Fibroblast of villous mesenchyme (primary cell): ENCODE data around the gene HTR5A. TPM values are rescaled to one million over a fixed set of nuclear protein-coding genes. Genes with fewer than 3 reads are reported as not detected.

Experiments
- DNase-seq: peaks from one replicate; pipeline ENCODE4 v3.0.0-alpha.2; 2010; ENCODE audit warnings: low read depth
- H3K4me3 ChIP-seq: 2 replicates; pipeline ENCODE4 v1.5.1; 2011; ENCODE audit warnings: low read depth, mild to moderate bottlenecking, low read length
- CTCF ChIP-seq: IDR thresholded peaks from 2 replicates; pipeline ENCODE4 v1.5.1; 2012; ENCODE audit warnings: low read depth, mild to moderate bottlenecking, low read length; ENCODE audit not compliant: insufficient read depth
- total RNA-seq: library from RNA; depleted of rRNA; stranded (reverse); fragments of >200 nt; gene quantifications from 2 replicates; pipeline ENCODE4 v1.2.3, GENCODE V29; 2012

Gene HTR5A
- total RNA-seq, 1 donor = not detected

- H3K4me3 ChIP-seq = no peak overlapping the region
- DNase-seq = no peak
- no peak for TF ChIP-seq CTCF
Observed at GRCh38 chr7:155103839-155104238, 33.7 kb downstream of the HTR5A start.

- no peak for TF ChIP-seq CTCF
- no peak for DNase-seq
- H3K4me3 ChIP-seq = no peak overlapping the region
Observed at GRCh38 chr7:155104913-155105312, 34.8 kb downstream of the HTR5A start.

- no peak overlapping the region for H3K4me3 ChIP-seq
- DNase-seq = no peak
- no peak for TF ChIP-seq CTCF
Observed at GRCh38 chr7:155106356-155106755, 36.2 kb downstream of the HTR5A start.

GRCh38 chr7:155107126-155107525 is 37.0 kb downstream of the HTR5A start:
- TF ChIP-seq CTCF = no peak
- H3K4me3 ChIP-seq = no peak overlapping the region
- no peak for DNase-seq

GRCh38 chr7:155108144-155108901 is 38.2 kb downstream of the HTR5A start:
- no peak overlapping the region for H3K4me3 ChIP-seq
- no peak for TF ChIP-seq CTCF
- DNase-seq = no peak

- no peak for TF ChIP-seq CTCF
- no peak for DNase-seq
- no peak overlapping the region for H3K4me3 ChIP-seq
Observed at GRCh38 chr7:155109121-155109520, 39.0 kb downstream of the HTR5A start.

GRCh38 chr7:155115288-155115687 is 45.2 kb downstream of the HTR5A start:
- no peak overlapping the region for H3K4me3 ChIP-seq
- no peak for TF ChIP-seq CTCF
- DNase-seq = no peak
